ENCODE results near the gene RAET1G. TPM values are rescaled to one million over a fixed set of nuclear protein-coding genes. Genes with fewer than 3 reads are reported as not detected.
A peak's percentile ranks its signal among the peaks of the same experiment; 100 is the strongest.
"Not testable (repeated sequence)": the region's sequence is repeated elsewhere in the genome, so short reads cannot be mapped to it uniquely, and the experiment has no call there.

RAET1G gene
- total RNA-seq, 1 donor from 2014 or later: not detected

DNA sequence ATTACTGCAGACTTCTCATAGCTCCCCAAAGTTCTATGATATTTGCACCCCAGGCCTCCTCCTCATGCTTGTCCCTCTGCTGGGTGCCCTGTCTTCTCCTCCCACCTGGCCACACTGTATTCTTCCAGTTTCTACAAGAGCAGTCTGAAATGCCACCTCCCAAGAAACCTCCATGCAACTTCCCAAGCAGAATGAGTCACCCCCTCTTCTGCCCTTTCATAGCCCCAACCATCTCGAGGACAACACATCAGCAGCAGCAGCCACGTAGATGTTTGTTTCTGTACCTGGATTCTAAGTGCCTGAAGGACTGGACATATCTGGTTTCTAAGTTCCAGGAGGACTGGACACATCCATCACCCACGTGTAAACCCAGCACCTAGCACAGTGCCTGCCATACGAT lies 12.3 kb upstream of the RAET1G start:
- H3K27ac Mint-ChIP-seq: no peak overlapping the region
- H3K4me3 Mint-ChIP-seq: no peak overlapping the region
- peaks cover 30% of the 10 kb centered on the region for H3K4me1 Mint-ChIP-seq
- no peak for DNase-seq
- peaks cover 87% of the 10 kb centered on the region for H3K27me3 Mint-ChIP-seq
- H3K9me3 Mint-ChIP-seq: no peaks in the 10 kb centered on the region
- no peaks in the 10 kb centered on the region for H3K36me3 Mint-ChIP-seq (ENCODE audit: low read depth)
- intact Hi-C loops (cut with micrococcal nuclease): loop anchor here (2.0 to 10.0 kb wide), 2 partner anchors 16 to 880 kb away; no protein-coding TSS in a partner anchor

DNA sequence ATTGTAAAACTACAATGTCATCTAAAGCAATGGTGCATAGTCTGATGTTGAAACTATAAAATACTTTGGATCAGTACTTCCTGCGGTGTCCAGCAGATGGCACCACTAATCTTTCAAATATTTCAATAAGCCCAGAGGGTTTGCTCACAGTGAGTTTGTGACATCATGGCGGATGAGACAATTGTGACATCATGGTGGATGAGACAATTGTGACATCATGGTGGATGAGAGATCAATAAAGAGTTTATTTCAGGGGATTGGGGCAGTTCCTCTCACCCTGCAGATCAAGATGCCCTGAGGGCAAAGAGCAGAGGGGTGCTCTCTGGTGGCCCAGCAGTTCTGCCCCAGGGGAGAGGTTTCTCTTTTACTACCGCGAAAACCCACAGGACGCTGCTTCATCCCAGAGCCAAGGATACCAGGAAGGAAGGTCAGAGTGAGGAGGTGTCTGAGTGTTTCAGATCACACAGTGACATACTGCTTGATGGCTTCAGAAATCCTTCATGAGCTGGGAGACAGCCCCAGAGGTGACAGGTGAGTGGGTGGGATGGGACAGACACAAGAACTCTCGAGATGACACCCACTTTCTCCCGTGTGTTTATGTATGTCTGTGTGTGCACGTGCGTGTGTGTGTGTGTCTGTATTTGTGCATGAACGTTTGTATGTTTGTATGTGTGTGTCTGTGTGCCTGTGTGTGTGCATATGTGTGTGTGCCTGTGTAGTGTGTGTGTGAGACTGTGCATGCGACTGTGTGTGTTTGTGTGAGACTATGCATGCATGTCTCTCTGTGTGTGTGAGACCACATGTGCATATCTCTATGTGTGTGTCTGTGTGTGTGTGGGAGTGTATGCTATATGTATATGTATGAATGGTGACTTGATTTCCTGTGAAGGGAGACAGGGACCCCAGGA lies 11.6 kb upstream of the RAET1G start:
- H3K9me3 Mint-ChIP-seq: no peaks in the 10 kb centered on the region
- peaks cover 88% of the 10 kb centered on the region for H3K27me3 Mint-ChIP-seq
- peaks cover 25% of the 10 kb centered on the region for H3K4me1 Mint-ChIP-seq
- no peaks in the 10 kb centered on the region for H3K36me3 Mint-ChIP-seq (ENCODE audit: low read depth)
- H3K4me3 Mint-ChIP-seq: no peak overlapping the region
- no peak overlapping the region for H3K27ac Mint-ChIP-seq
- intact Hi-C loops (cut with micrococcal nuclease): loop anchor here (1.0 to 10.0 kb wide), 4 partner anchors 16 to 880 kb away; no protein-coding TSS in a partner anchor
- peak; percentile 92 for DNase-seq

DNA sequence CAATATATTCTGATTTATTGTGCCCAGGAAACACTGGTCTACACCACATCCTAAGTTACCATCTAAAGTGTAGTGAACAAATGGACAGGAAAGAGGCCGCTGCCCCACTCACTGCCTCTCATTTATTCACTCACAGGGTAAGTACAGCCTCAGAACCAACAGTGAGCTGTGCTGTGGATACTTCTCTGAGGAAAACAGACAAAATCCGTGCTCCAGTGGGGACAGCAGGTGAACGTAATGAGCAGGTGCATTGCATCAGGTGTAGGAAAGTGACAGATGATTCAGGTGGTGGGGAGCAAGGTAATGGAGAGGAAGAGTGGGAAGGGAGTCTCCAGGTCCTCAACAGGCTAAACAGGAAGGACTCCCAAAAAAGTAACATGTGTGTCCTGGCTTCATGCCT lies 10.5 kb upstream of the RAET1G start:
- Mint-ChIP-seq H3K27me3 (peaks cover 91% of the 10 kb centered on the region), H3K4me3 (no peak overlapping the region), H3K9me3 (no peaks in the 10 kb centered on the region), H3K27ac (no peak overlapping the region), H3K4me1 (peaks cover 17% of the 10 kb centered on the region), H3K36me3 (ENCODE audit: low read depth) (no peaks in the 10 kb centered on the region)
- no peak for DNase-seq
- intact Hi-C loops (cut with micrococcal nuclease): loop anchor here (5.0 to 10.0 kb wide), 2 partner anchors 464 to 881 kb away; no protein-coding TSS in a partner anchor

DNA sequence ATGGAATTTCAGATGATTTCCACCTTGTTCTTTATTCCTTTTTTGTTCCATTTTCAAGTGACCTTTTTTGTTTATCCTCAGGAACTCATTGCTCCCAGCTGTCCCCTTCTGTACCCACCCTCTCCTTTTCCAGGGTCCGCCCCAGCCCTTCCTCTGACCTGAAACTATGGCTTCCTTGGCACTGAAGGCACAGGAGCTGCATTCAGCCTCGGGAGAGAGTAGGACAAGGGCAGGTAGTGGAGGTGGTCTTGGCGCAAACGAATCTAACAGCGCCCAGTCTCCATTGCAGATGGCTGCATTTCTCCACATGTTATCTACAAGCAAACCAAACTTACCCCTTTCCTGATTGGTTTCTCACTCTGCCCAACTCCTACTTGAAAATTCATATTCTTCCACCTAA lies 10.1 kb upstream of the RAET1G start:
- Mint-ChIP-seq H3K36me3 (ENCODE audit: low read depth) (no peaks in the 10 kb centered on the region), H3K9me3 (no peaks in the 10 kb centered on the region), H3K27me3 (peaks cover 92% of the 10 kb centered on the region), H3K4me1 (peaks cover 15% of the 10 kb centered on the region), H3K4me3 (no peak overlapping the region), H3K27ac (no peak overlapping the region)
- no peak for DNase-seq
- intact Hi-C loops (cut with micrococcal nuclease): loop anchor here (5.0 to 10.0 kb wide), 2 partner anchors 464 to 882 kb away; no protein-coding TSS in a partner anchor

DNA sequence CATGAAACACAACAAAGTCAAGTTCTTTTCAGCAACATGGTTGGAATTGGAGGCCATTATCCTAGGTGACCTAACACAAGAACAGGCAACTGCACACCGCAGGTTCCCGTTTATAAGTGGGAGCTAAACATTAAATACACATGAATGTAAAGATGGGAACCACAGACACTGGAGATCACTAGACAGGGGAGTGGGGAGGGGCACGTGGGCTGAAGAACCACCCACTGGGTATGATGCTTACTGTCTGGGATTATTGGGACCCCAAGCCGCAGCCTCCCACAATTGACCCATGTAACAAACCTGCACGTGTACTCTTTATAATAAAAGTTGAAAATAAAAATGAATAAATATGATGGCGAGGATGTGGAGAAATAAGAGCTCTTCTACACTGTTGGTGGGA lies 8.6 kb upstream of the RAET1G start:
- no peak for DNase-seq
- Mint-ChIP-seq H3K9me3 (no peaks in the 10 kb centered on the region), H3K4me1 (peaks cover 13% of the 10 kb centered on the region), H3K4me3 (no peak overlapping the region), H3K27me3 (peaks cover 88% of the 10 kb centered on the region), H3K27ac (no peak overlapping the region), H3K36me3 (ENCODE audit: low read depth) (no peaks in the 10 kb centered on the region)
- intact Hi-C loops (cut with micrococcal nuclease): loop anchor here (5.0 to 10.0 kb wide), 2 partner anchors 466 to 883 kb away; no protein-coding TSS in a partner anchor

DNA sequence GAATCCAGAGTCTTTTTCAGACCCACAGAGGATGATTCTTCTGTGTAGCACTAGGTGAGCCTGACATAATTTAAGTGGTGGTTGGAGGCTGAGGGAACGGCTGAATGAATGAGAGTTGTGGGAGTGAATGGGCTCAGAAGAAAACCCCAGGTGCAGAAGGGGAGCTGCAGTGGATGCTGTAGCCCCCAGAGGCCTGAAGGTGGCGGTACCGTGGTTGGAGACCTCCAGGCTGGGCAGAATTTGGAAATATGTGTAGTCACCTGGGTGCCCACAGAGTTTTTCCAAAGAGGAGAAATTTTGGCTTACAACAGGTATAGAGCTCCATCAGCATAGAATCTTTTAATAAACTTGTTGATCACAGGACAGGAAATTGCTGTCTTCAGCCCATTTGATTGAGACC lies 6.5 kb upstream of the RAET1G start:
- Mint-ChIP-seq H3K27me3 (peaks cover 83% of the 10 kb centered on the region), H3K9me3 (no peaks in the 10 kb centered on the region), H3K4me1 (peaks cover 12% of the 10 kb centered on the region), H3K27ac (no peak overlapping the region), H3K4me3 (no peak overlapping the region), H3K36me3 (ENCODE audit: low read depth) (no peaks in the 10 kb centered on the region)
- DNase-seq: no peak
- intact Hi-C loops (cut with micrococcal nuclease): no loop called here

DNA sequence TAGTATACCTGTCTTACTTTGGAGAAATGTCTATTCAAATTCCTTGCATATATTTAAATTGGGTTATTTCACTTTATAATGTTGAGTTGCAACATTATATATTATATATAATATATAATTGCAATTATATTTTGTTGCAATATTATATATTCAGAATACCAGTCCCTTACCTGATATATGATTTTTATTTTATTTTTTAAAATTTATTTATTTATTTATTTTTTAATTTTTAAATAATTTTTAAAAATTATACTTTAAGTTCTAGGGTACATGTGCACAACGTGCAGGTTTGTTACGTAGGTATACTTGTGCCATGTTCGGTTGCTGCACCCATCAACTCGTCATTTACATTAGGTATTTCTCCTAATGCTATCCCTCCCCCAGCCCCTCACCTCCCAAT lies 4.1 kb upstream of the RAET1G start:
- H3K4me3 Mint-ChIP-seq; intact Hi-C loops (cut with micrococcal nuclease); H3K27ac Mint-ChIP-seq; H3K9me3 Mint-ChIP-seq; H3K36me3 Mint-ChIP-seq (ENCODE audit: low read depth); DNase-seq: not testable (repeated sequence)
- Mint-ChIP-seq H3K4me1 (peaks cover 20% of the 10 kb centered on the region), H3K27me3 (peaks cover 87% of the 10 kb centered on the region)

DNA sequence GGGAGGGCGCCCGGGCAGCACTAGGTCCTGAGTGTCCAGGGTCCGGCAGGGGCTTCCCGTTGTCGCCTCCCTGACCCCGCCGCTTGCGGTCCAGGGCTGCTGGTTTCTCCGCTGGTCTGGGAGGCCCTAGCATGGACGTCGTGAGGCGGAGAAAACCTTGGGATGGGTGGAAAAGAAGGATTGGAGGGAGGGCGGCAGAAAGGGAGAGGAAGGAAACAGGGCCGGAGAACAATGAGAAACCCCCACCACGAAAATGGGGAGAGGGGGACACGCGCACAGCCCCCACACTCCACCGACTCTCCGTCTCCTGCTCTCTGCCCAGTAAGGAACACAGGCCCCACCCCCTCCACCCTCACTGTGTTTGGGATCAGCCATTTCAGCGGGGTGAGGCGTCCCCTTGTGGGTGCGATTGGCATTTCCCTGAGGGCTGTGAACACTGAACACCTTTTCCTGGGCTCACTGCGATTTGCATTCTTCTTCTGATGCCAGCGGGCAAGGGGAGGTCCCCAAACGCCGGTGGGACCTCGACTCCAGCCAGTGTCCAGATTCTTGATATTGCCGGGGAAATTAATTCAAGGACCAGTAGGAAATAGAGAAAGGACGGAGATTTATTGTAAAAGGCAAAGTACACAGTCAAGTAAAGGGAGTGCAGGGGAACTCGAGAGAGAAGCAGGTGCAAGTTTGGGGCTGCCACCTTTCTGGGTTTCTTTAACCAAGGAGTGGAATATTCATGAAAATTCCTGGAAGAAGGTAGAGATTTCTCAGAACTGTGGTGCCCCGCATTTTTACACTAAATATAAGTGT lies 3.3 kb upstream of the RAET1G start:
- peak overlapping the region; percentile 76 for H3K4me3 Mint-ChIP-seq
- intact Hi-C loops (cut with micrococcal nuclease): loop anchor here (1.0 to 2.0 kb wide), 2 partner anchors 92 to 201 kb away; no protein-coding TSS in a partner anchor

DNA sequence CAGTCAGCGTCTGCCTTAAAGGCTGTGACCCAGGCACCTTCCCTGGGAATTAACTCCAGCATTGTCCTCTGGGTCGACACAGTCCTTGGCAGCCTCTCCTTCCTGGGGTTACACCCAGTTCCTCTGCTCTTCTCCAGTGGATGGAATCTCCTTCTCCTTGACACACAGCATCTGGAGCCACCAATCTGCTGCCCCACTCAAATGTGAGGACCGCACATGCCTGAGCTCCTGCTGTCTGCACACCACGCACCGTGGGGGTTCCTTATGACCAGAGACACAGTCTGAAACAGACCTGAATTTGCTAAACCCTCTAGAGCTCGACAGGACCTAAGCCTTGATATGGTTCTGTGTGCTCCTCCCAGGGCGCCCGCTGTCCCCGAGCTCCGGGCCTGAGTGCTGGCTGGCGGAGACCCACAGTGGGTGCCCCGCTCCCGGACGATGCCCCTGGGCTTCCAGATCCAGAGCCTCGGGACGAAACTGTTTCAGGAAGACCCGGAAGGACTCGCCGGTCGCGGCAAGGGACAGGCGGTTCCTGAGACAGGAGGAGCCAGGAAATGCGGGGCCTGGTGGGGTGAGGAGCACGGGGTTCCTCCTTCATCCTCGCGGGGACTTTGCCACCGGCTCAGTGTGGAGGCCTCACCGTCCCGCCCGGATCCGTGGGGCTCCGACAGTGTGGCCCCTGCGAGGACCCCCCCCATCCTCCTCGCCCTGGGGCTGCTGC lies 2.5 kb upstream of the RAET1G start:
- Mint-ChIP-seq H3K4me3 (peak overlapping the region; percentile 76), H3K4me1 (peaks cover 20% of the 10 kb centered on the region), H3K27ac (no peak overlapping the region), H3K27me3 (peaks cover 86% of the 10 kb centered on the region), H3K36me3 (ENCODE audit: low read depth) (no peaks in the 10 kb centered on the region), H3K9me3 (no peaks in the 10 kb centered on the region)
- peak; percentile 71 for DNase-seq
- intact Hi-C loops (cut with micrococcal nuclease): loop anchor here (2.0 kb wide), 1 partner anchor 201 kb away; no protein-coding TSS in a partner anchor

More for the DNA sequence above, 3.3 kb upstream of the RAET1G start:
- no peaks in the 10 kb centered on the region for H3K9me3 Mint-ChIP-seq
- H3K4me1 Mint-ChIP-seq: peaks cover 20% of the 10 kb centered on the region
- H3K27ac Mint-ChIP-seq: no peak overlapping the region
- peaks cover 87% of the 10 kb centered on the region for H3K27me3 Mint-ChIP-seq
- H3K36me3 Mint-ChIP-seq (ENCODE audit: low read depth): no peaks in the 10 kb centered on the region
- DNase-seq: peak; percentile 94

DNA sequence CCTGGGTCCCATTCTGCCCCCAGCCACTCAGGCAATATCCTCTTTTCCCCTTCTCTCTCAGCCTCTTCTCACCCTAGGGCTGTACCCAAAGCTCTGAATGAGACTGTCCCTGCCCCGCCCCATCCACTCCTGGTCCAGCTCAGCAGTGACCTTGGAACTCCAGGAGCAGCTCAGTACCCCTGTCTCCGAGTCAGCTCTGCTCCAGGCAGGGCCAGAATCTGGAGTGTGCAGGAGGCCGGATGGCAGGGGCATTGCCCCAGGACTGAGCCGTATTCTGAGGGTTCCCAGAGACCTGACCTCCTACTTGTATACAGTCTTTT lies 2.0 kb upstream of the RAET1G start:
- Mint-ChIP-seq H3K4me1 (peaks cover 20% of the 10 kb centered on the region), H3K27ac (no peak overlapping the region), H3K36me3 (ENCODE audit: low read depth) (no peaks in the 10 kb centered on the region), H3K9me3 (no peaks in the 10 kb centered on the region), H3K27me3 (peaks cover 85% of the 10 kb centered on the region), H3K4me3 (peak overlapping the region; percentile 5)
- no peak for DNase-seq
- intact Hi-C loops (cut with micrococcal nuclease): loop anchor here (2.0 to 5.0 kb wide), 2 partner anchors 200 to 358 kb away; partner anchors contain the start of gene GINM1

DNA sequence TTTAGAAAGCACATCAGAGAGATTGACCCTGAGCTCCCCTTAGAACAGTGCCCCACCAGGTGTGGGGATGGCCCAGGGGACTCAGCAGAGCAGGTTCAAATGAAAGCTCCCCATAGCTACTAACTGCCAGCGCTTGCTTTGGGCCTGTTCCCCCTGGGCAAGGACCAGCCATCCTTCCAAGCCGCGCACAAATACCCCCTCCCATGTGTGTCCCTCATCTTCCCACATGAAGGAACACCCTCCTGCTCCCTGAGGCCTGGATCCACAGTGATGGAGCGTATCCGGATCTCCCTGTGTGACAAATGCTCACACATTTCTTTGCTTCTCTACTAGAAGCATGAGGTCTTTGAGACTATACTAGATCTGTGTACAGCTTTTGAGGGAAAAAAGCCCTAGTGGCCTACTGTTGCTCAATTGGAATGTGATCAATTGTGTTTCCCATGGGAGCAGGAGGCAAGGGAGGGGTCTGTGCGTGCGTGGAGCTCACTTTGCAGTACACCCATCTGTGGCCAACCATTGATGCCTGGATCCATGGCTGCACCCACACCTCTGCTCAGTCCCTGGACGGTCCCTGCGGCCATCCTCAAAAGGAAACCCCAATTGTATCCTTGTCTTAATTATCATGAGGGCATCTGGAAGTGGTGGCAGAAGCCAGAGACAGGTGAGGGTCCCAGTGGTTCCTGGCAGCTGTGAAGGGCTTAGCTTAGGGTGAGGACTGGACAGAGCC lies 1.4 kb upstream of the RAET1G start:
- no peaks in the 10 kb centered on the region for H3K9me3 Mint-ChIP-seq
- peak overlapping the region; percentile 33 for H3K4me3 Mint-ChIP-seq
- H3K27ac Mint-ChIP-seq: no peak overlapping the region
- H3K4me1 Mint-ChIP-seq: peaks cover 20% of the 10 kb centered on the region
- intact Hi-C loops (cut with micrococcal nuclease): loop anchor here (2.0 to 5.0 kb wide), 2 partner anchors 200 to 357 kb away; partner anchors contain the start of gene GINM1
- DNase-seq: no peak
- H3K36me3 Mint-ChIP-seq (ENCODE audit: low read depth): no peaks in the 10 kb centered on the region
- peaks cover 81% of the 10 kb centered on the region for H3K27me3 Mint-ChIP-seq

DNA sequence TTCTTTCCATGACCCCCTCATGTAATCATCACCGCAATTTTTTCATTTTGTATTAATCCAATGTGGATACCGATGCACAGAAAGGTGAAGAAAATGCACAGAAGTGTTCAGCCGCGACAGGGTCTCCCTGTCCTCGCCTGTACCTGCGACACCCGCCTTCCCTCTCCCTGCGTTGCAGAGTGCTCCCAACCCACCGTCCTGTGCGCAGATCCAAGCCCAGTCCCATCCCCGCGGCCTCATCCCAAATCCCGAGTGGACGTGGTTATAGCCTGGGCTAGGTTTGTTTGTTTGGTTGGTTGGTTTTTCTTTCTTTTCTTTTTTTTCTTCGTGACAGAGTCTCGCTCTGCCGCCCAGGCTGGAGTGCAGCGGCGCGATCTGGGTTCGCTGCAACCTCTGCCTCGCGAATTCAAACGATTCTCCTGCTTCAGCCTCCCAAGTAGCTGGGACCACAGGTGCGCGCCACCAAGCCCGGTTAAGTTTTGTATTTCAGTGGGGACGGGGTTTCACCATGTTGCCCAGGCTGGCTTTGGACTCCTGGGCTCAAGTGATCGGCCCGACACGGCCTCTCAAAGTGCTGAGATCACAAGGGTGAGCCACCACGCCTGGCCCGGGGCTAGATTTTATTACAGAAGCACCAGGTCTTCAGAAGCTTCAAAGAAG lies 536 bp upstream of the RAET1G start:
- peaks cover 20% of the 10 kb centered on the region for H3K4me1 Mint-ChIP-seq
- no peak overlapping the region for H3K27ac Mint-ChIP-seq
- H3K36me3 Mint-ChIP-seq (ENCODE audit: low read depth): no peaks in the 10 kb centered on the region
- H3K9me3 Mint-ChIP-seq: no peaks in the 10 kb centered on the region
- H3K27me3 Mint-ChIP-seq: peaks cover 79% of the 10 kb centered on the region
- DNase-seq: peak; percentile 58
- peak overlapping the region; percentile 78 for H3K4me3 Mint-ChIP-seq
- intact Hi-C loops (cut with micrococcal nuclease): loop anchor here (2.0 to 5.0 kb wide), 2 partner anchors 59 to 356 kb away; partner anchors contain the start of genes GINM1 and LRP11

All from activated CD4-positive, alpha-beta T cell treated with anti-CD3 and anti-CD28 coated beads, Interleukin-2, amount 10 ng/mL, durations not matched to agents 24 days and 14 days (primary cell).